Measurements from ENCODE around the gene GRIK4. TPM values are rescaled to one million over a fixed set of nuclear protein-coding genes. Genes with fewer than 3 reads are reported as not detected.

GRIK4 gene
- total RNA-seq, 2 donors from 2014 or later: 0.05 to 1.7 TPM

- Histone ChIP-seq H3K27me3 (replicated peaks; ENCODE audit: insufficient read depth) (no peaks in the 10 kb centered on the region), H3K9me3 (no peaks in the 10 kb centered on the region), H3K4me1 (replicated peaks) (no peaks in the 10 kb centered on the region), H3K4me3 (no peak overlapping the region), H3K27ac (no peak overlapping the region), H3K36me3 (no peaks in the 10 kb centered on the region)
- intact Hi-C loops (cut with DNase I): no loop called here
- WGBS: 74% methylated on average over 7 of the region's 7 CpGs
- TF ChIP-seq POLR2A (IDR thresholded peaks at IDR 0.05) (no peak), POLR2AphosphoS5 (IDR thresholded peaks at IDR 0.05) (no peak)
- TF ChIP-seq, protein P1, sequence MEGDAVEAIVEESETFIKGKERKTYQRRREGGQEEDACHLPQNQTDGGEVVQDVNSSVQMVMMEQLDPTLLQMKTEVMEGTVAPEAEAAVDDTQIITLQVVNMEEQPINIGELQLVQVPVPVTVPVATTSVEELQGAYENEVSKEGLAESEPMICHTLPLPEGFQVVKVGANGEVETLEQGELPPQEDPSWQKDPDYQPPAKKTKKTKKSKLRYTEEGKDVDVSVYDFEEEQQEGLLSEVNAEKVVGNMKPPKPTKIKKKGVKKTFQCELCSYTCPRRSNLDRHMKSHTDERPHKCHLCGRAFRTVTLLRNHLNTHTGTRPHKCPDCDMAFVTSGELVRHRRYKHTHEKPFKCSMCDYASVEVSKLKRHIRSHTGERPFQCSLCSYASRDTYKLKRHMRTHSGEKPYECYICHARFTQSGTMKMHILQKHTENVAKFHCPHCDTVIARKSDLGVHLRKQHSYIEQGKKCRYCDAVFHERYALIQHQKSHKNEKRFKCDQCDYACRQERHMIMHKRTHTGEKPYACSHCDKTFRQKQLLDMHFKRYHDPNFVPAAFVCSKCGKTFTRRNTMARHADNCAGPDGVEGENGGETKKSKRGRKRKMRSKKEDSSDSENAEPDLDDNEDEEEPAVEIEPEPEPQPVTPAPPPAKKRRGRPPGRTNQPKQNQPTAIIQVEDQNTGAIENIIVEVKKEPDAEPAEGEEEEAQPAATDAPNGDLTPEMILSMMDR (IDR thresholded peaks at IDR 0.05): no peak
- no peak for DNase-seq (ENCODE audit: low spot score)
Measured at GRCh38 chr11:120973501-120973900, 462.0 kb downstream of the GRIK4 start.

DNA sequence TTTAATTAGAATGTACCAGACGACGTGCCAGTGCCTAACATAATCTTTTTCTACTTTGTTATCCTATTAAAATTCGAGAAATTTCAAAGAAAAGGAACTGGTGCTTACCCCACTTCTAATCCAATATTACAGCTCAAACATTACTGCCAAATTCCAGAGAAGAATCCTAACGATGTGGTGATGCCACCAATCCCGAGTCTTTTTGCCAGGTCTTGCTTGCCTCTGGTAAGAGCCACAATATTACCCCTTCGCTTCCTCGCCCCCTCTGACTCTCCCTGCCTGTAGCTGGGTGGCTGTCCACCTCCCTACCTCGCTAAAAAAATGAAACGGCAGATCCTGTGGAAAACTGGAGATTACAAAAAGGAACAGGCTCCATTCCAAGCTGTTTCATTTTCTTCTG is 462.9 kb downstream of the GRIK4 start:
- H3K27ac ChIP-seq: no peak overlapping the region
- H3K36me3 ChIP-seq: no peaks in the 10 kb centered on the region
- intact Hi-C loops (cut with DNase I): no loop called here
- no peaks in the 10 kb centered on the region for H3K9me3 ChIP-seq
- WGBS: 29% methylated on average over 9 of the region's 9 CpGs
- no peaks in the 10 kb centered on the region for H3K4me1 ChIP-seq (replicated peaks)
- DNase-seq (ENCODE audit: low spot score): no peak
- TF ChIP-seq, protein P1 (IDR thresholded peaks at IDR 0.05): no peak
- TF ChIP-seq POLR2AphosphoS5 (IDR thresholded peaks at IDR 0.05) (no peak), POLR2A (IDR thresholded peaks at IDR 0.05) (no peak)
- H3K4me3 ChIP-seq: no peak overlapping the region
- H3K27me3 ChIP-seq (replicated peaks; ENCODE audit: insufficient read depth): no peaks in the 10 kb centered on the region

DNA sequence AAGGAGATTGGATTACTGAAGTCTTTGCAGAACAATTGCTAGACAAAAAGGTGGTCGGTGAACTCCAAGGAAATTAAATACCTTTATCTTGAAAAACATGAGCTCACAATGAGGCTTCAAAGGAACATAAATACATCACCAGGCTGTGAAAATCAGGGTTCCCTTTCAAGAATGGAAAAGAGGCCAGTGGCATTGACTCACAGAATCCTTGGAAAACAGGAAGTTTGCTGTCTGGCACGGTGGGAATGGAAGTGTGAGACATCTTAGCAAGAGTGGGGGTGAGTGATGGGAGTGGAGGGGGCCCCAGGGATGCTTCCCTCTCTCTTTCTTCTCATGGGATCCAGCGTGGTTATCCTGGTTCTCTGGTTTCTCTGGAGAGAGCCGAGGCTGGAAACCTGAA is 463.4 kb downstream of the GRIK4 start:
- Histone ChIP-seq H3K9me3 (no peaks in the 10 kb centered on the region), H3K36me3 (no peaks in the 10 kb centered on the region), H3K27ac (no peak overlapping the region), H3K4me3 (no peak overlapping the region), H3K27me3 (replicated peaks; ENCODE audit: insufficient read depth) (no peaks in the 10 kb centered on the region), H3K4me1 (replicated peaks) (no peaks in the 10 kb centered on the region)
- 39% methylated on average over 4 of the region's 4 CpGs for WGBS
- no peak for DNase-seq (ENCODE audit: low spot score)
- intact Hi-C loops (cut with DNase I): no loop called here
- TF ChIP-seq POLR2A (IDR thresholded peaks at IDR 0.05) (no peak), POLR2AphosphoS5 (IDR thresholded peaks at IDR 0.05) (no peak)
- TF ChIP-seq, protein P1 (IDR thresholded peaks at IDR 0.05): no peak

- Histone ChIP-seq H3K4me3 (no peak overlapping the region), H3K27ac (no peak overlapping the region), H3K36me3 (no peaks in the 10 kb centered on the region), H3K4me1 (replicated peaks) (no peaks in the 10 kb centered on the region), H3K9me3 (no peaks in the 10 kb centered on the region), H3K27me3 (replicated peaks; ENCODE audit: insufficient read depth) (no peaks in the 10 kb centered on the region)
- TF ChIP-seq POLR2AphosphoS5 (IDR thresholded peaks at IDR 0.05) (no peak), POLR2A (IDR thresholded peaks at IDR 0.05) (no peak)
- TF ChIP-seq, protein P1 (IDR thresholded peaks at IDR 0.05): no peak
- 86% methylated on average over 10 of the region's 10 CpGs for WGBS
- intact Hi-C loops (cut with DNase I): no loop called here
- no peak for DNase-seq (ENCODE audit: low spot score)
Measured at GRCh38 chr11:120977266-120978137, 466.0 kb downstream of the GRIK4 start.

DNA sequence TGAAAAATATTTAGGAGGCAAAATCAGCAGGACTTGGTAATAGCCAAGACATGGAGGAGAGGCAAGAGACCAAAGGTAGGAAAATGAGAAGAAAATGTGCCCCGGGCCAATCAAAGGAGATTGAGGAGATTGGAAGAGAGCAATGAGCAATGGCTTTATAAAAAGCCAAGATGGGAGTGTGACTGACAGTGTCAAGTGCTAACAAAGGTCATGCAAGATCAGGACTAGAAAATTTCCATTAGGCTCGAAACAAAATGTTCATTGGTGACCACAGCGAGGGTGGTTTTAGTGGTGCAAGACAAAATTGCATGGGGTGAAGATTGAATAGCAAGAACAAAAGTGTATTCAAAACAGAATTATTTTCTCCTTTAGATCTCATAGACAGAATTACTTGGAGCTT is 467.2 kb downstream of the GRIK4 start:
- WGBS: 65% methylated on average over 3 of the region's 3 CpGs
- H3K4me1 ChIP-seq (replicated peaks): no peaks in the 10 kb centered on the region
- no peaks in the 10 kb centered on the region for H3K9me3 ChIP-seq
- intact Hi-C loops (cut with DNase I): no loop called here
- no peak for DNase-seq (ENCODE audit: low spot score)
- TF ChIP-seq POLR2AphosphoS5 (IDR thresholded peaks at IDR 0.05) (no peak), POLR2A (IDR thresholded peaks at IDR 0.05) (no peak)
- TF ChIP-seq, protein P1 (IDR thresholded peaks at IDR 0.05): no peak
- no peaks in the 10 kb centered on the region for H3K27me3 ChIP-seq (replicated peaks; ENCODE audit: insufficient read depth)
- H3K27ac ChIP-seq: no peak overlapping the region
- H3K4me3 ChIP-seq: no peak overlapping the region
- no peaks in the 10 kb centered on the region for H3K36me3 ChIP-seq
